HepG2 (cell line): ENCODE data around the gene GPBAR1. TPM values are rescaled to one million over a fixed set of nuclear protein-coding genes. Genes with fewer than 3 reads are reported as not detected.
A peak's percentile ranks its signal among the peaks of the same experiment; 100 is the strongest.

Experiments used
- ATAD3A ChIP-seq: sonication (generic); formaldehyde crosslinking; IDR thresholded peaks from 2 replicates; pipeline ENCODE4 v1.4.0; 2020; ENCODE audit warnings: missing genetic modification reagents
- BCL6 ChIP-seq: IDR thresholded peaks from 2 replicates; pipeline ENCODE4 v1.6.1; 2016; ENCODE audit warnings: missing genetic modification reagents, missing compliant biosample characterization
- GATAD2A ChIP-seq: IDR thresholded peaks from 2 replicates; pipeline ENCODE4 v1.6.1; 2016
- KLF9 ChIP-seq: IDR thresholded peaks from 2 replicates; pipeline ENCODE4 v1.6.1; 2016; ENCODE audit warnings: low read depth
- NFATC3 ChIP-seq: sonication (generic); formaldehyde crosslinking; IDR thresholded peaks from 2 replicates; pipeline ENCODE4 v1.5.1; 2020; ENCODE audit warnings: mild to moderate bottlenecking, missing genetic modification reagents
- PTBP1 ChIP-seq: fragments of 200-400 bp; formaldehyde crosslinking; IDR thresholded peaks from 2 replicates; pipeline ENCODE4 v1.6.1; 2018; ENCODE audit warnings: low read length, low read depth; ENCODE audit not compliant: poor library complexity, severe bottlenecking
- RFXANK ChIP-seq: IDR thresholded peaks from 2 replicates; pipeline ENCODE4 v1.6.1; 2016
- SMAD9 ChIP-seq: sonication (generic); formaldehyde crosslinking; IDR thresholded peaks from 2 replicates; pipeline ENCODE4 v1.5.1; 2020; ENCODE audit warnings: mild to moderate bottlenecking, missing genetic modification reagents
- SOX13 ChIP-seq, 3 experiments: fragments of 450-650 bp in 1 of 3; sonication (generic) in 1 of 3; formaldehyde crosslinking in 1 of 3; IDR thresholded peaks in 2 of 3; conservative IDR thresholded peaks in 1 of 3; 2 replicates each; pipeline versions ENCODE4 v1.5.0 to v1.6.1; 2016 to 2020; ENCODE audit warnings: antibody characterized with exemption in 1 of 3, mild to moderate bottlenecking in 1 of 3, missing compliant biosample characterization in 1 of 3, missing genetic modification reagents in 1 of 3, moderate library complexity in 1 of 3
- XBP1 ChIP-seq: sonication (generic); formaldehyde crosslinking; IDR thresholded peaks from 2 replicates; pipeline ENCODE4 v1.5.0; 2020; ENCODE audit warnings: missing genetic modification reagents
- ZFAT ChIP-seq: sonication (generic); formaldehyde crosslinking; conservative IDR thresholded peaks from 2 replicates; pipeline ENCODE4 v1.8.1; 2023; ENCODE audit warnings: missing genetic modification reagents, inconsistent platforms
- ZNF20 ChIP-seq: sonication (generic); formaldehyde crosslinking; IDR thresholded peaks from 2 replicates; pipeline ENCODE4 v1.4.0; 2020; ENCODE audit warnings: mild to moderate bottlenecking, moderate library complexity, missing genetic modification reagents
- ZNF382 ChIP-seq: sonication (generic); formaldehyde crosslinking; IDR thresholded peaks from 2 replicates; pipeline ENCODE4 v1.5.0; 2020; ENCODE audit warnings: missing genetic modification reagents, mild to moderate bottlenecking, borderline replicate concordance
- ZNF563 ChIP-seq: sonication (generic); formaldehyde crosslinking; IDR thresholded peaks from 2 replicates; pipeline ENCODE4 v1.8.0; 2022; ENCODE audit warnings: mild to moderate bottlenecking, moderate library complexity, missing genetic modification reagents
- ZNF614 ChIP-seq: IDR thresholded peaks from 2 replicates; pipeline ENCODE4 v1.6.1; 2018; ENCODE audit warnings: missing biosample characterization, missing genetic modification reagents, inconsistent platforms, borderline replicate concordance
- ZNF788 ChIP-seq: sonication (generic); formaldehyde crosslinking; IDR thresholded peaks from 2 replicates; pipeline ENCODE4 v1.5.0; 2020; ENCODE audit warnings: mild to moderate bottlenecking, missing genetic modification reagents, borderline replicate concordance
- ZNF839 ChIP-seq: sonication (generic); formaldehyde crosslinking; IDR thresholded peaks from 2 replicates; pipeline ENCODE4 v1.4.0; 2020; ENCODE audit warnings: missing genetic modification reagents, mild to moderate bottlenecking, borderline replicate concordance
- polyA plus RNA-seq, 8 experiments: library from polyadenylated mRNA; depleted of rRNA in 3 of 8; stranded (reverse) in 7 of 8; unstranded in 1 of 8; fragments of >200 nt; fragmentation: Illumina TruSeq in 4 of 8; extraction: Trizol in 4 of 8; gene quantifications; 2 replicates each; pipeline versions ENCODE4 v1.2.1 to v1.2.3, GENCODE V29; 2011 to 2016; ENCODE audit warnings: low read depth in 4 of 8, missing spikeins in 1 of 8, mixed read lengths in 1 of 8; ENCODE audit not compliant: insufficient read depth in 1 of 8
- total RNA-seq, 5 experiments: library from RNA; depleted of rRNA; stranded (reverse); fragments of >200 nt; fragmentation: Illumina TruSeq; extraction: Trizol; gene quantifications; 2 replicates each; pipeline ENCODE4 v1.2.3, GENCODE V29; 2016; ENCODE audit warnings: low read depth in 1 of 5
- TF ChIP-seq, protein P1 (sequence below), 2 experiments: sonication (generic) in 1 of 2; formaldehyde crosslinking in 1 of 2; IDR thresholded peaks; 2 replicates each; pipeline versions ENCODE4 v1.4.0 to v1.6.1; 2016 to 2020; ENCODE audit warnings: borderline replicate concordance in 1 of 2, low read depth in 1 of 2, mild to moderate bottlenecking in 1 of 2, missing genetic modification reagents in 1 of 2
- TF ChIP-seq, protein P2 (sequence below): sonication (generic); formaldehyde crosslinking; IDR thresholded peaks from 2 replicates; pipeline ENCODE4 v1.4.0; 2020; ENCODE audit warnings: mild to moderate bottlenecking, missing genetic modification reagents, borderline replicate concordance
- TF ChIP-seq, protein P3 (sequence below): sonication (generic); formaldehyde crosslinking; IDR thresholded peaks from 2 replicates; pipeline ENCODE4 v1.5.0; 2020; ENCODE audit warnings: mild to moderate bottlenecking, missing genetic modification reagents, moderate library complexity

Gene GPBAR1
- total and polyA plus RNA-seq, 2 of the 13 experiments (the other 11 are each of a cell fraction or from before 2014, with no cell fraction given), result 0.05 to 0.09 TPM

DNA sequence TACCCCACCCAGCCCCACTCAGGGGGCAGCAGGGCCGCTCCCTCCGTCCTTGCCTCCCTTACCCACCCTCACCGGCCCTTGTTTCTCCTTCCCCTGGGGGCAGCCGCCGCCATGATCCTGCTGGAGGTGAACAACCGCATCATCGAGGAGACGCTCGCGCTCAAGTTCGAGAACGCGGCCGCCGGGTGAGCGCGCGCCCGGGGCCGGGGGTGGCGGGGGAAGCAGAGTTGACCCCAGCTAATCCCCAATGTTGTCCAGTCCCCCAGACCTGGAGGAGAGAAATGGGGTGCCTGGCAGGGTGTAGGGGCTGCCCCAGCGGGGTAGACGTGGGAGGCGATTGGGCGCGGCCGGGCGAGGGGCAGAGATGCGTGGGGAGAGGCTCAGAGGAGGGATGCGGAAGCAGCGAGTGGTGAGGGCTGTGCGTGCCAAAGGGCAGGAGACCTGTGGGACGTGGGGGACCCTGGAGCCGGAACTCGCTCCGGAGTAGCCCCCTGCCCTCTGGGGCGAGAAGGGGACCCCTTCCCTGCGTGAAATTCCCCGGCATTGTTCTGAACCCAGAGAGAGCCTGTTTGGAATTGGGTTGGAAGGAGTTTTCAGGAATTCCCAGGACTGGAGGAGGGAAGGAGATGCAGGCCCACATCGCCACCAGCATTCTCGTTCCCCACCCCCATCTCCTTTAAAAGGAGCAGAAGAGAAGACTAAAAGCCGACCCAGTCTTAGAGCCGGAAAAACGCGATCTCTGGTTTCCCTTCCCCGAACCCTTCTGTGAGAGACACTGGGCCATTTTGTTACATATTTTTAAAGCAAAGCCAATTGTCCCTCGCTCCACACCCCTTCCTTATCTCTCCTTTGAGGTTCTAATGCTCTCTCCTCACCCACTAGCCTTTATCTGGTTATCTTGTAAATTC lies 43.2 kb upstream of the GPBAR1 start (continued):
- TF ChIP-seq, protein P1, sequence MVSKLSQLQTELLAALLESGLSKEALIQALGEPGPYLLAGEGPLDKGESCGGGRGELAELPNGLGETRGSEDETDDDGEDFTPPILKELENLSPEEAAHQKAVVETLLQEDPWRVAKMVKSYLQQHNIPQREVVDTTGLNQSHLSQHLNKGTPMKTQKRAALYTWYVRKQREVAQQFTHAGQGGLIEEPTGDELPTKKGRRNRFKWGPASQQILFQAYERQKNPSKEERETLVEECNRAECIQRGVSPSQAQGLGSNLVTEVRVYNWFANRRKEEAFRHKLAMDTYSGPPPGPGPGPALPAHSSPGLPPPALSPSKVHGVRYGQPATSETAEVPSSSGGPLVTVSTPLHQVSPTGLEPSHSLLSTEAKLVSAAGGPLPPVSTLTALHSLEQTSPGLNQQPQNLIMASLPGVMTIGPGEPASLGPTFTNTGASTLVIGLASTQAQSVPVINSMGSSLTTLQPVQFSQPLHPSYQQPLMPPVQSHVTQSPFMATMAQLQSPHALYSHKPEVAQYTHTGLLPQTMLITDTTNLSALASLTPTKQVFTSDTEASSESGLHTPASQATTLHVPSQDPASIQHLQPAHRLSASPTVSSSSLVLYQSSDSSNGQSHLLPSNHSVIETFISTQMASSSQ (IDR thresholded peaks at IDR 0.05; ENCODE audit: low read depth), result no peak
- TF ChIP-seq, protein P1 (CRISPR knock-in tag; IDR thresholded peaks at IDR 0.05; ENCODE audit: borderline replicate concordance), result no peak
- TF ChIP-seq SMAD9, result no peak
- no peak for TF ChIP-seq XBP1
- TF ChIP-seq ZNF614, result no peak
- TF ChIP-seq NFATC3 (CRISPR knock-in tag), result no peak
- no peak for TF ChIP-seq KLF9 (CRISPR knock-in tag)
- no peak for TF ChIP-seq ZFAT (CRISPR knock-in tag)
- no peak for TF ChIP-seq ZNF382 (CRISPR knock-in tag)
- TF ChIP-seq SOX13 (IDR thresholded peaks at IDR 0.05), result no peak
- 0 out of 4 replicates have a peak, but pooled peaks of 1 of the 2 experiments have one; percentile 7 for TF ChIP-seq SOX13 (CRISPR knock-in tag; conservative IDR thresholded peaks at IDR 0.05 in 1 of 2, IDR thresholded peaks at IDR 0.05 in 1 of 2)
- no peak for TF ChIP-seq ZNF563 (CRISPR knock-in tag)
- no peak for TF ChIP-seq ZNF788 (CRISPR knock-in tag)
- TF ChIP-seq ZNF20, result no peak
- TF ChIP-seq, protein P2, sequence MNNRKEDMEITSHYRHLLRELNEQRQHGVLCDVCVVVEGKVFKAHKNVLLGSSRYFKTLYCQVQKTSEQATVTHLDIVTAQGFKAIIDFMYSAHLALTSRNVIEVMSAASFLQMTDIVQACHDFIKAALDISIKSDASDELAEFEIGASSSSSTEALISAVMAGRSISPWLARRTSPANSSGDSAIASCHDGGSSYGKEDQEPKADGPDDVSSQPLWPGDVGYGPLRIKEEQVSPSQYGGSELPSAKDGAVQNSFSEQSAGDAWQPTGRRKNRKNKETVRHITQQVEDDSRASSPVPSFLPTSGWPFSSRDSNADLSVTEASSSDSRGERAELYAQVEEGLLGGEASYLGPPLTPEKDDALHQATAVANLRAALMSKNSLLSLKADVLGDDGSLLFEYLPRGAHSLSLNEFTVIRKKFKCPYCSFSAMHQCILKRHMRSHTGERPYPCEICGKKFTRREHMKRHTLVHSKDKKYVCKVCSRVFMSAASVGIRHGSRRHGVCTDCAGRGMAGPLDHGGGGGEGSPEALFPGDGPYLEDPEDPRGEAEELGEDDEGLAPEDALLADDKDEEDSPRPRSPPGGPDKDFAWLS (CRISPR knock-in tag), result no peak
- TF ChIP-seq, protein P3, sequence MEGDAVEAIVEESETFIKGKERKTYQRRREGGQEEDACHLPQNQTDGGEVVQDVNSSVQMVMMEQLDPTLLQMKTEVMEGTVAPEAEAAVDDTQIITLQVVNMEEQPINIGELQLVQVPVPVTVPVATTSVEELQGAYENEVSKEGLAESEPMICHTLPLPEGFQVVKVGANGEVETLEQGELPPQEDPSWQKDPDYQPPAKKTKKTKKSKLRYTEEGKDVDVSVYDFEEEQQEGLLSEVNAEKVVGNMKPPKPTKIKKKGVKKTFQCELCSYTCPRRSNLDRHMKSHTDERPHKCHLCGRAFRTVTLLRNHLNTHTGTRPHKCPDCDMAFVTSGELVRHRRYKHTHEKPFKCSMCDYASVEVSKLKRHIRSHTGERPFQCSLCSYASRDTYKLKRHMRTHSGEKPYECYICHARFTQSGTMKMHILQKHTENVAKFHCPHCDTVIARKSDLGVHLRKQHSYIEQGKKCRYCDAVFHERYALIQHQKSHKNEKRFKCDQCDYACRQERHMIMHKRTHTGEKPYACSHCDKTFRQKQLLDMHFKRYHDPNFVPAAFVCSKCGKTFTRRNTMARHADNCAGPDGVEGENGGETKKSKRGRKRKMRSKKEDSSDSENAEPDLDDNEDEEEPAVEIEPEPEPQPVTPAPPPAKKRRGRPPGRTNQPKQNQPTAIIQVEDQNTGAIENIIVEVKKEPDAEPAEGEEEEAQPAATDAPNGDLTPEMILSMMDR, result no peak
- TF ChIP-seq RFXANK, result no peak
- no peak for TF ChIP-seq ATAD3A
- no peak for TF ChIP-seq ZNF839
- no peak for TF ChIP-seq GATAD2A (CRISPR knock-in tag)
- TF ChIP-seq PTBP1, result no peak
- no peak for TF ChIP-seq BCL6 (CRISPR knock-in tag)
